HG03175 (cell line): Measurements from ENCODE around the gene ARHGAP10.
A peak's percentile ranks its signal among the peaks of the same experiment; 100 is the strongest.

Source experiments
- ATAC-seq: cut with Tn5 transposase; IDR thresholded peaks from one replicate; pipeline ENCODE4 v1.9.1; 2021; ENCODE audit warnings: mild to moderate bottlenecking, moderate library complexity; ENCODE audit not compliant: unreplicated experiment

ARHGAP10 gene

DNA sequence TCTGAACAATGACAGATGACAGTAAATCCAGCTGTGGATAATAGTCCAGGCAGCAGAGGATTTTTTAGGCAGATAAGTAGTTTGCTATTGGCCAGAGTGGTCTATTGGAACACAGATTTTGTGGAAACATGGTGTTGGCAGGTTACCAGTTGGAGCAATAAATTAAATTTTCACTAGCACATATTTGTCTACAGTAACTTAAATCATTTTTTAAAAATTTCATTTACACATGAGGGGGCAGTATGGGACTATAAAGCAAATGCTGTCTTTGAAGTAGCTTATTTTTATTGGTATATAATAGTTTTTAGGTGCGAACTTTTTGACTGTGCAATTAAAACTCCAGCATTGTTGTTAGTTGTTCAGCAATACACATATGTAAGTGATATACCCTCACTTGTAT, 289.8 kb downstream of the ARHGAP10 start:
- ATAC-seq, result no peak

DNA sequence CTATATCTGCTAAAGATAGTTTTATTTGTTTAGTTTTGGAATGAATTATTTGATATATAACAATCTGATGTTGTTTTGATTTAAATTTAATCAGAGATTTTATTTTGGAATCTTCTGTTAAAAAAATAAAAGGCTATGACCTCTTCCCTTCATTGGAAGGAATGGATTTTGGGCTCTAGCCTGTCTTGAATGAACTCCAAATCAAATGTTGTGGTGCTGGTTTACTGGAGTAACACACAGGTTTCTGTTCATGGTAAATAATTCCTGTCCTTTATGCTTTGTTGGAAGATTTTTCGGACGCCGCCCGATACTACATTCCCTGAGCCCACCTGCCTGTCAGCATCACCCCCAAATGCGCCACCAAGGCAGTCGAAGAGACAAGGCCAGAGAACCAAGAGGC, 291.1 kb downstream of the ARHGAP10 start:
- no peak for ATAC-seq

- no peak for ATAC-seq
These were observed 291.8 kb downstream of the ARHGAP10 start for GRCh38 chr4:148023512-148024181.

GRCh38 chr4:148025981-148026380, 294.1 kb downstream of the ARHGAP10 start:
- ATAC-seq, result no peak

GRCh38 chr4:148027201-148027600, 295.3 kb downstream of the ARHGAP10 start:
- ATAC-seq, result no peak

DNA sequence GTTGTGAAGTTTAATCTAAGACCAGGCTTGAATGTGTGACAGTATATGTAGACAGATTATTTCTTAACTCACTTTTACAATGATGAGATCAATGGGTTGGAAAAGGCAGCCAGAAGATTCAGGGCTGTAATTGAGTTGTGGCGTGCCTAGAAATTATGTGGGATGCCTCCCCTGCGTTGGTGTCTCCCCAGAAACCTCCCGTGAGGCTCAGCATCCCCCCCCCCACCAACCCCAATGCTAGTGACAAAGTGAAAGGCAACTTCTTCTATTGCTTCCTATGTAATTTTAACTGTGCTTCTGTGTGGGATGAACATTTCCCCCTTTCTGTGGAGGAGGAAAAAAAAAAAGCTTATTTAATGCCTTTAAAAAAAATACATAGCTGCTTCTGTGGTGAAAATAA, 297.9 kb downstream of the ARHGAP10 start:
- ATAC-seq, result no peak

DNA sequence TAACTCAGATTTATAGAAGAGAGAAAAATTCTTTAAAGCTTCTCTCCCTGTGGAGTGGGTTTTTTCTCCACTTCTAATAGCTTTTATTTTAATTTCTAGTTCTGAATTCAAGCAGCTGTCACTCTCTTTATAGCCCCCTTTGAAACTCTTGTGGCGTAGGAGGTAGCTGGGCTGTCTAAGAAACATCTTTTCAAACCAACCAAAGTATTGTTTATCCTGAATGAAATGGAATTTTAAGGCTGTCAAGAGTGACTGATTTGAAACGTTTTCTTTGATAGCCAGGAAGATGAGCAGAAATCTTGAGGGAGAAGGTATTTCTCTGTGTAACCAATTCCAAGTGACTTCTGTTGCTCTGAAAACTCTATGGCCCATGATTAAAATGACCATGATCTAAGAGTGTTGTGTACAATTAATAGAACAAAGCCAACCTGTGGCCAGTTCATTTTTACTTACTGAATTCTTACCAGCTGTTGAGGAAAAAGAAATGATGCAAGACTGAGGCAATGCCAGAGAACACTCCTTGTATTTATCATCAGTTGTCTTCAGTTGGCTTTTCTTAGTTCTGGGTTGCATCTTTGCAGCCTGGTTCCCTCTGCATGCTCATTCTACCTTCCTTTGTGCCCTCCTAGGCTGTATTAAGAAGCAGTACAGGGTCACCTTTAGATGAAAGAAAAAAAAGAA, 298.4 kb downstream of the ARHGAP10 start:
- ATAC-seq, result no peak

DNA sequence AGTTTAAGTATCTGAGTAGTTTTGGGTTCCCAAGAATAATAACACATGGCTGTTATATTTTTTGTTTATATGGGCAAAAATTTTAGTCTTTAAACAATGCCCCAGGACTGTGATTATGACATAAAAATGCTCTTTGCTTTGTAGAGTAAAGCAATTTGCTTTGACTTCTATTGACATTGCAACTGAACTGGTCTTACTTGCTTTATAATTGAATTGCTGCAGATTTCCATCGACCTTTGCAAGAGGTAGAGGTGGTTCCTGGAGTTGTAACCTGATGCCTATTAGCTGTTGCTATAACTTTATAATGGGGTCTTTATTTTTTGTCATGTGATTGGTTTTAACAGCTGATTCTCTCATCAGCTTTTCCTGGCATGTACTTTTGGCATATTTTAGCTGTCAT, 302.9 kb downstream of the ARHGAP10 start:
- ATAC-seq, result no peak

GRCh38 chr4:148041606-148042329, 309.9 kb downstream of the ARHGAP10 start:
- no peak for ATAC-seq

GRCh38 chr4:148044089-148044911, 312.4 kb downstream of the ARHGAP10 start:
- ATAC-seq, result no peak

DNA sequence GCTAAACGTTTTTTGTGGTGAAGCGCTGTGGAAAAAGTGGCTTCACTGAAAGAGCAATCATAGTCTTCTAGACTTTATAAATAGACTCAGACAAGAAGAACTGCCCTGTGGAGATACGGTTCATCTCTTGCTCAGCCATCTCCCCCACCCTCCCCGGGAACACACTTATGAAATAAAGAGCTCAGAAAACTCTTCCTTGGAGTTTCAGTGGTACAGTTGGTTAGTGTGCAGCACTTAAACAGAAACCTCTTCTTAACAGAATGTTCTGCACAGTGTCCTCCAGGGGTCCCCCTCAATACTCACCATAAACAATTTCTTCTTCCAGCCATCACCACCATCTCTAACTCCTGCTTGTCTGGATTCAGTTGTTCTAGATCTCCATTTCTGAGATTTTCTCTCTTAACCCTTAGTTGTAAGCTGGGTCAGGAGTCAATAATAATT, 313.0 kb downstream of the ARHGAP10 start:
- peak; percentile 90 for ATAC-seq

- no peak for ATAC-seq
These were observed 316.7 kb downstream of the ARHGAP10 start for GRCh38 chr4:148048598-148048997.

DNA sequence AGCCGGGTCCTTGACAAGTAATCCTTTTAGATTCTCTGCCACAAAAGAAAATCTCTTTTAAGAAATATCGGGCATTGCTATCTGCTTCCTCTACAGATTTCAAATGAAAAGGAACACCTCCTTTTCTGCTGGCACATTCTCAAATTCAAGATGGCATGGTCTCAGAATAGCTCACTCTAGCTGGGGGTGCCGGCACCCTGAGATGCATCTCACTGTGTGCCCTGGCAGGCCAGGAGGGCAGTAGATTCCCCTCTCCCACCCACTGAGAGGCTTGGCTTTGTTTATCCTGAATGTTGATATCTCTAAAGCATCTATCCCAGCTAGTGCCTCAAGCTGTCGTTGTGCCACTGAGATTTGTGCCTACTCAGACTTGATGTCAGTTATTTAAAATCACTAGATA, 319.5 kb downstream of the ARHGAP10 start:
- no peak for ATAC-seq

GRCh38 chr4:148052448-148052847, 320.6 kb downstream of the ARHGAP10 start:
- peak; percentile 16 for ATAC-seq

- no peak for ATAC-seq
These were observed 321.6 kb downstream of the ARHGAP10 start for GRCh38 chr4:148053298-148054003.

- ATAC-seq, result no peak
These were observed 322.4 kb downstream of the ARHGAP10 start for GRCh38 chr4:148054275-148054674.

- no peak for ATAC-seq
These were observed 324.0 kb downstream of the ARHGAP10 start for GRCh38 chr4:148055844-148056243.

DNA sequence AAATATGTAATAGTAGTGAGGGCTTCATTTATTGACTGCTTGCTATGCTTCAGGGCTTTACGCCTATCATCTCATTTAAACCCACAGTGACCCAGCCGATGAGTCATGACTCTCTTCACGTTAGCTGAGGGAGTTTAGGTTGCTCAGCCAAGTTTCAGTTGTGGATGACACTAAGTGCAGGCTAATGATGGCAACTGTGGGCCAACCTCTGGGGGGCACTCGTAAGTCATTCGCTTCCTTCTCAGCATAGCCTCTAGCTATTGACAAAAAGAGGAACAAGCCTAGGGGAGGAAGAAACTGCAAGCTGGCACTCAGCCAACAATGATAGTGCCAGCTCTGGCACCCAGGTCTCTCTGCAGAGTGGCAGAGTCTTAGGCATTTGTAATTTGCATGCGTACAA, 325.0 kb downstream of the ARHGAP10 start:
- peak; percentile 88 for ATAC-seq

DNA sequence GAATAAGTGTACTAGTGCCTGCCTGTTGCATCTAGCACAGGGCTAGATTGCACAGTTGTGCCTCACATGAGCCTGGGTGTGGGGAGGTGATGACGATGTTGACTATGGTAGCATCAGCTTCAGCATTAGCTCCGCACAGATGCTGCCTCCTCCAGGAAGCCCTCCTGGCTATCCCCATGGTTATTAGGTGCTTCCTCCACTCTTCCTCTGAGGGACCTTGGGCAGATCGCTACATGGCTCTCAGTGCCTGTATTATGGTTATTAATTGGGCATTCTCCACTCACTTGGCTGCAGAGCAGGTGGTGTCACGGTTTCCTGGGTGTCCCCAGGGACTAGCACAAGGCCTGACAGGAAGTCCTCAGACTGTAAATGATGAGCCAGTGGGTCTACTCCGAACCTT, 325.6 kb downstream of the ARHGAP10 start:
- ATAC-seq, result peak; percentile 54
